Germinal center (tissue), 1 donor: Measurements from ENCODE around the gene TTN.

Source experiments
- DNase-seq: peaks from one replicate; pipeline ENCODE4 v3.0.0; 2012; ENCODE audit warnings: mixed read lengths, low spot score

Gene TTN

GRCh38 chr2:178485356-178485755 lies 321.9 kb downstream of the TTN start:
- no peak for DNase-seq

DNA sequence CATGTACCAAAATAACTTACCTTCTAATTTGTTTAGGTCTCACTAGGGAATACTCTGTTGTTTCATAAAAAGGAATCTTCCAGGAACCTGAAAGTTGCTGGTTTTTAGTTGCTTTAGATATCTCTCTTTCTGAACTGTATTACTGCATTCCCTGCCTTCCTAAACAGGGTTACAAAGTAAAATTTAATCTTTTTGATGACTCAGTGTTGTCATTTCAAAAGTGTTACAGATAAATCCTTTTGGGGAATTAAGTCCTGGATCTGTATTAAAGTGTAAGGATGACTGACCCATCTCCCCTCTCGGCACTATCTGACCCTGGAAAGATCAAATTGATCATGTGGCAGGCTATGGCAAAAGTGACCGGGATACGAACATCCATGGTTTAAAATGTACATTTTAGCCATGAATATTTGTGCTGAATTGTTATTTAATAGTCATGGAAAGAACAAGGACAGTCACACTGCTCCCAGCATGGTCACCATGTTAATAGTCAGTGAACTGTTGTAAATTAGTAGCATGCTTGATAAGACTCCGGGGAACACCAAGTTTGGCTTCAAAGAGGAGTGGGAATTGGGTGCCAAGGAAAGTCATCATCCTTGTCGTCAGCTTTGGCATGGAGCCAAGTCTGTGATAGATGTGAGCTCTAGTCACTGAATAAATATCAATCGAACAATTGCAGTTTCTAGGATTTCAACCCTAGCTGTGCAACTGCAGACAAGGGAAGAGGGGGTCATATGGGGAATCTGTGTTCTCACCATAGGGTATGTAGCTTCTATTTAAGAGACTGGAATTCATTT lies 322.8 kb downstream of the TTN start:
- no peak for DNase-seq

DNA sequence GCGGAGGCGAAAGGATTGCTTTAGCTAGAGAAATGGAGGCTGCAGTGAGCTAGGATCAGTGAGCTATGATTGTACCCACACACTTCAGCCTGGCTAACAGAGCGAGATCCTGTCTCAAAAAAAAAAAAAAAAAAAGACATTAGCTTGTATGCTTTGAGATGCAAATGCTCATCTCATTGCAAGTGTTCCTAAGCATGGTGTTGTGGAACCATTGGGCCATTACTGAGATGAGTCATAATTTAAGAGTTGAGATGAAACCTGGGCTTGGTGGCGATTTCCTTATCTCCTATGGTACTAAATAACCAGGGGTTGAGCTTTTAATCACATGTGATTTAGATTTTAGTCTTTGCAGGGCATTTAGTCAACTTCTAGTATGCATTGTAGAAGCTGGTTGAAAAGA lies 324.8 kb downstream of the TTN start:
- DNase-seq: peak; percentile 48

DNA sequence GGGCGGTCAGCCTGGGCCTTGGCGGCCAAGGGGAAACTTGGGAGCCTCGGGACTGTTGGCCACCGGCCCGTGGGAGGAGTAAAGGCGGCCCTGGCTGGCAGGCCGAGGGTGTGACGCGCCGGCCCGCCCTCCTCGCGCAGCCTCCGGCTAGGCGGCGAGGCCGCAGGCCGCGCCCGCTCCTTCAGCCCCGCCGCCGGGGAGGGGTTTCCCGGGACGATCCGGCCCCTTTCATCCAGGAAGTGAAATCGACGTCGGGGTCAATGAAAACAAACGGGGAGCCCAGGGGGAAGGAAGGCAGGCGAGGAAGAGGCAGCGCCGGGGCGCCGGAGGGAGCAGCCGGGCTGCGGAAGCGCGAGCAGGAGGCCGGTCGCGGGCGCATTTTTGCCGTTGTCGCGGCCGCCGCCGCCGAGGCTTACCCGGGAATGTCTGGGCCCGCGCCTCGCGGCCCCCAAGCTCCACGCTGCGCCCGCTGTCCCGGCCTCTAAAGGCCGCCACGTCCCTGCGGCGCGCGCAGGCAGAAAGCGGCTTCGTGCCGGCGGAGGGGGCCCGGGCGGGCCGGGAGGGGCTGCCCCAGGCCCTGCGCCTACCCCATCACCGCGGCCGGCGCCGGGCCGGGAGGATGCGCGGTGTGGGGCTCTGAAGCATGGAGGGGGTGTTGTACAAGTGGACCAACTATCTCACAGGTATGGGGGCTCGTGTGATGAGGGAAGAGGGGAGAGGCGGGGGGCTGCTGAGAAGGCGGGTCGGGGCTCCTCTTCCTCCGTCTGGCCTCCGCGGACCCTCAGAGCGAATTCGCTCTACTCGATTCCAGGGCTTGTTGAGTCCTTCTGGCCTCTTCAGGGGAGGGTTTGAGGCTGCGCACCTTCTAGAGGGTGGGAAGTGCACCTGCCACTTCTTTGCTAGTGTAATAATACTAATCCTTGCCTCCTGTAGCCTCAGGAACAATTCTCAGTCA lies 326.7 kb downstream of the TTN start, which contains the start of gene PLEKHA3:
TSS of gene PLEKHA3 (plus strand) at position 231 of the 955 bp plus-strand sequence. CDS start at position 644, 413 bp downstream.
- DNase-seq: peak; percentile 84

GRCh38 chr2:178479758-178480226 lies 327.4 kb downstream of the TTN start:
- DNase-seq: no peak

GRCh38 chr2:178479275-178479616 lies 328.0 kb downstream of the TTN start:
- DNase-seq: no peak

DNA sequence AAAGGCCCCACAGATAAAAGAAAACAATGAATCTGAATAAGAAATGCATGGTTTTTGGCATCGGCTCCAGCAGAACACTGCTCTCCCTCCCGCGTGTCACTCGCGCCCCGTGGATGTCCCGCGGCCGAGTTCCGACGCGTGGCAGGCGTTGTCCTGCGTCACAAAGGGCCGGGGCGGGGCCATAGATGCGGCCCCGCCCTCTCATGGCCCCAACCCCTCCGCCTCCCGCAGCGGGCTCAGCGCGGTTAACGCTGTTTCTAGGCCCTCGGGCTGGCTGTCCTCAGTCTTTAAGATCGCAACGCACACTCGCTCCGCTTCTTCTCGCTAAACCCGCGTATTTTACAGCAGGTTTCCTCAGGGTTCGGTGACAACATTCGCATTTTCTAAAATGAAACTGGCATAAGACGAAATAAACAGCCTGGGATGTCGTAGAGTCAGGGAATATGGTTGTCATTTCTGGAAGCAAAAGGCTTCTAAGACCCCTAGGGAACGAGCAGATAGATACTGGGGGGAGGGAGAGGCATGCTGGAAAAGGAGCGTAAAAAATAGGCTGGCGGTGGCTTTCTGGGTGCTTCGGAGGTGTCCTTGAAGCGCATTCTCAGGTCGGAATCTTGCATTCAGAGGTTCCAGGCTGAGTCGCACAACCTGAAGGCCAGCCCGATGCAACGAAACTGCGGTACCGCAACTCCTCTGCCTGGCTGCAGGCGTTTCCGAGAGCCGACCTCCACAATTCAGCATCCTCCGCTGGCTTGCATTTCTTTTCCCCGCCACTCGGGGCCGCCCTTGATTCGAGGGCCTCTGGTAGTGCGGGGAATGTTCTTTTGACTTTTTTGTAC lies 328.6 kb downstream of the TTN start, which contains the start of gene FKBP7:
TSS of gene FKBP7 (minus strand) at position 162 of the 836 bp plus-strand sequence. CDS start at position 61, 101 bp downstream.
- DNase-seq: peak; percentile 89

DNA sequence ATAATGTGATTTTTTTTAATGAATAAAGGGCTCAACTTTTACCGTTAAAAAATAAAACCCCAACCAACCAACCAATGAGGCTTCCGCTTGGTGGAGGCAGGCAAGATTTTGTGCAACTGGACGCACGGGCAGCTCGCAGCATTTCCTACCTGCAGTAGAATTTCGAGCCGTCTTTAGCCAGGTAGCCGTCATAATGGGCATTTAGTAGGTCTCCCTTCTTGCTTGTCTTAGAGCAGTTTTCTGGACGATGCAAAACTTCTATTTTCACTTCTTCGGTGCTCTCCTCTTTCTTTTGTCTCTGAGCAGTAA lies 329.1 kb downstream of the TTN start:
- peak; percentile 15 for DNase-seq

DNA sequence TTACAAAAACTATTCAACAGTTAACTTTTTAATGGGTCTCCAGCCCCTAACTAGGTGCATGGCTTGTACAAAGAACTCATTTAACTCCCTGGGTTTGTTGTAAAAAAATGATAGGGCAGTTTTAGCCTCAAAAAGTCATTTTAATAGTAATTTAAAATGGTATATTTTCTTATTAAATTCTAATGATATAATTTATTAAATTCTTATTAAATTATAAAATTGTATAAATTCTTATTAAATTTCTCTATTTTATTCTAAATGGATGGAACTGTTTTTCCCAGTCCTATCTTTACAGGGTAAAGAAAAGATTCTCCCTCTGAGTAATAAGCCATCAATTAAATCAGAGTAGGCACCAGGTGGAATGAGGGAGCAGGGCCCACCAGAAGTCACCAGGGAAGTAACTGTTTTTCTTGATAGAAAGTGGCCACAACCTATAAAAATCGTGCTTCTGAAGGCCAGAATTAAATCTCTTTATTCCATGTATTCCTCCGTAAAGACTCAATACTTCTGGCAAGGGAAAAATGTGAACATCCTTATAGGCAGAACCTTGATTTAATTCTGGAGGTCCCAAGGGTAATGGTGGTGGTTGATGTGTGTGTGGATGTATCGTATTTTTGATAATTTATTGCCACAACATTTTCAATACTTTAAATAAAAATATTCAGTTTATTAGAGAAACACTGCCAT lies 329.6 kb downstream of the TTN start:
- no peak for DNase-seq

GRCh38 chr2:178476477-178476876 lies 330.7 kb downstream of the TTN start:
- DNase-seq: no peak
